GM12878 (cell line): ENCODE measurements around the gene NAA25. TPM values are rescaled to one million over a fixed set of nuclear protein-coding genes. Genes with fewer than 3 reads are reported as not detected.

ENCODE experiments used
- ATAC-seq: fragments of 200-7000 bp; cut with Tn5 transposase; 3 replicates; pipeline ENCODE4 v1.9.1; 2020; ENCODE audit warnings: mild to moderate bottlenecking, moderate library complexity
- BruUV-seq: library from RNA; stranded (reverse); fragments of 400-500 nt; replicated peaks from 2 replicates; lab custom pipeline; 2021; lab: Mats Ljungman, UMichigan
- CTCF ChIA-PET: fragments of 300-600 bp; sonication (Branson Sonifier 250); formaldehyde crosslinking; extraction: SDS; loops from one replicate; lab custom pipeline; 2021; ENCODE audit warnings: inconsistent platforms; lab: Yijun Ruan, JAX
- POLR2A ChIA-PET: fragments of 350-600 bp; formaldehyde crosslinking; extraction: SDS; loops from one replicate; lab custom pipeline; 2021; ENCODE audit warnings: inconsistent platforms; lab: Charles Lee
- RAD21 ChIA-PET: fragments of 300-600 bp; sonication (Branson Sonifier 250); formaldehyde crosslinking; loops from one replicate; lab custom pipeline; 2023; ENCODE audit warnings: antibody characterized with exemption; ENCODE audit not compliant: unreplicated experiment; lab: Charles Lee
- SMC1A ChIA-PET: fragments of 300-600 bp; sonication (Branson Sonifier 250); formaldehyde crosslinking; loops from one replicate; lab custom pipeline; 2023; ENCODE audit not compliant: unreplicated experiment, uncharacterized antibody; lab: Charles Lee
- DNase-seq: peaks from one replicate; pipeline ENCODE4 v3.0.0-alpha.2; 2011; ENCODE audit warnings: low read depth, low spot score
- FAIRE-seq: peaks from 3 replicates; lab custom pipeline; 2011; peaks lifted over from hg19 to GRCh38; lab: Jason Lieb, UNC
- H2AFZ ChIP-seq: 2 replicates; pipeline ENCODE4 v1.6.0; 2011; ENCODE audit warnings: low read depth, low read length, control low read depth; ENCODE audit not compliant: control insufficient read depth
- H3K27ac ChIP-seq: 2 replicates; pipeline ENCODE4 v1.5.1; 2011; ENCODE audit warnings: control low read depth; ENCODE audit not compliant: control insufficient read depth, insufficient read depth
- H3K27me3 ChIP-seq, 2 experiments: replicated peaks in 1 of 2; 2 replicates each; pipeline versions ENCODE4 v1.6.0 to v1.6.1; 2011; ENCODE audit warnings: low read length in 1 of 2; ENCODE audit not compliant: control insufficient read depth in 2 of 2, insufficient read depth in 2 of 2
- H3K36me3 ChIP-seq, 2 experiments: 2 replicates each; pipeline ENCODE4 v1.5.1; 2011; ENCODE audit warnings: low read length in 1 of 2; ENCODE audit not compliant: control insufficient read depth in 2 of 2, insufficient read depth in 2 of 2
- H3K4me1 ChIP-seq: 2 replicates; pipeline ENCODE4 v1.6.1; 2011; ENCODE audit warnings: mild to moderate bottlenecking, low read length, moderate library complexity, mixed read lengths; ENCODE audit not compliant: control insufficient read depth, insufficient read depth
- H3K4me2 ChIP-seq: 2 replicates; pipeline ENCODE4 v1.6.0; 2011; ENCODE audit warnings: control low read depth; ENCODE audit not compliant: control insufficient read depth, insufficient read depth
- H3K4me3 ChIP-seq: fragments of 200-600 bp; sonication (generic); 2 replicates; pipeline ENCODE4 v1.5.1; 2016
- H3K79me2 ChIP-seq: 2 replicates; pipeline ENCODE4 v1.6.0; 2011; ENCODE audit warnings: low read length; ENCODE audit not compliant: control insufficient read depth, insufficient read depth
- H3K9ac ChIP-seq: 2 replicates; pipeline ENCODE4 v1.8.0; 2011; ENCODE audit warnings: low read length, control low read depth, mixed read lengths; ENCODE audit not compliant: control insufficient read depth, insufficient read depth
- H3K9me3 ChIP-seq: replicated peaks from 3 replicates; pipeline ENCODE4 v1.5.1; 2011; ENCODE audit warnings: mild to moderate bottlenecking, low read length; ENCODE audit not compliant: control insufficient read depth, insufficient read depth
- H4K20me1 ChIP-seq: 2 replicates; pipeline ENCODE4 v1.6.0; 2011; ENCODE audit not compliant: control insufficient read depth, insufficient read depth
- CBX3 ChIP-seq: fragments of 200-600 bp; sonication (generic); IDR thresholded peaks from 2 replicates; pipeline ENCODE4 v1.6.1; 2016; ENCODE audit warnings: low read depth, borderline replicate concordance
- E2F8 ChIP-seq: fragments of 450-650 bp; IDR thresholded peaks from 2 replicates; pipeline ENCODE4 v1.6.1; 2018; ENCODE audit warnings: mild to moderate bottlenecking, low read depth, moderate library complexity; ENCODE audit not compliant: partially characterized antibody
- EZH2 ChIP-seq: IDR thresholded peaks from 2 replicates; pipeline ENCODE4 v1.6.1; 2012; ENCODE audit warnings: low read depth, mild to moderate bottlenecking, control low read depth, inconsistent platforms, low read length, borderline replicate concordance; ENCODE audit not compliant: control insufficient read depth
- FOS ChIP-seq: IDR thresholded peaks from 3 replicates; pipeline ENCODE4 v1.6.1; 2011; ENCODE audit warnings: borderline replicate concordance; ENCODE audit not compliant: insufficient read length; ENCODE audit errors: extremely low read depth
- FOXK2 ChIP-seq: fragments of 450-650 bp; IDR thresholded peaks from 2 replicates; pipeline ENCODE4 v1.6.1; 2017; ENCODE audit warnings: mild to moderate bottlenecking, moderate library complexity
- HCFC1 ChIP-seq: fragments of 150-350 bp; IDR thresholded peaks from 2 replicates; pipeline ENCODE4 v1.6.1; 2014; ENCODE audit warnings: low read length
- NFYA ChIP-seq: IDR thresholded peaks from 2 replicates; pipeline ENCODE4 v1.6.1; 2011; ENCODE audit warnings: low read depth, mild to moderate bottlenecking, low read length, improper control_type of control experiment, borderline replicate concordance
- NR2C2 ChIP-seq: IDR thresholded peaks from 2 replicates; pipeline ENCODE4 v1.6.1; 2011; ENCODE audit warnings: borderline replicate concordance, low read depth; ENCODE audit not compliant: control insufficient read depth, insufficient read length
- NRF1 ChIP-seq: conservative IDR thresholded peaks from 2 replicates; pipeline ENCODE4 v1.6.1; 2011; ENCODE audit warnings: mild to moderate bottlenecking, low read depth, low read length, improper control_type of control experiment
- PAX8 ChIP-seq: fragments of 450-650 bp; IDR thresholded peaks from 2 replicates; pipeline ENCODE4 v1.6.1; 2017; ENCODE audit warnings: mild to moderate bottlenecking, moderate library complexity
- POLR2AphosphoS5 ChIP-seq: IDR thresholded peaks from 2 replicates; pipeline ENCODE4 v1.6.1; 2011; ENCODE audit warnings: mild to moderate bottlenecking, low read length, inconsistent platforms
- RBBP5 ChIP-seq: fragments of 200-600 bp; sonication (generic); conservative IDR thresholded peaks from 2 replicates; pipeline ENCODE4 v1.6.1; 2016
- SREBF1 ChIP-seq: IDR thresholded peaks from 2 replicates; pipeline ENCODE4 v1.6.1; 2012; ENCODE audit warnings: mild to moderate bottlenecking, low read length
- STAT3 ChIP-seq: IDR thresholded peaks from 2 replicates; pipeline ENCODE4 v1.6.1; 2011; ENCODE audit warnings: low read depth, low read length, improper control_type of control experiment
- TBL1XR1 ChIP-seq: IDR thresholded peaks from 2 replicates; pipeline ENCODE4 v1.6.1; 2012; ENCODE audit warnings: low read depth, low read length, improper control_type of control experiment
- ZNF217 ChIP-seq: fragments of 450-650 bp; IDR thresholded peaks from 2 replicates; pipeline ENCODE4 v1.6.1; 2017; ENCODE audit warnings: antibody characterized with exemption, mild to moderate bottlenecking
- WGBS: methylation state at CpG from one replicate; pipeline ENCODE4 v1.1.6; 2016; ENCODE audit warnings: low lambda C conversion rate; ENCODE audit not compliant: insufficient replicate concordance, insufficient coverage; ENCODE audit errors: missing lambda C conversion rate; 5-methylcytosine and 5-hydroxymethylcytosine counted together
- in situ Hi-C: fragments of 300-500 bp; cut with MboI; formaldehyde crosslinking; loops from 9 replicates; pipeline ENCODE4 v1.14.3; 2018; ENCODE audit warnings: mixed read lengths
- intact Hi-C: fragments of 100-400 bp; cut with micrococcal nuclease; formaldehyde crosslinking; loops from one replicate; pipeline ENCODE4 v1.14.2; 2022; ENCODE audit not compliant: unreplicated experiment
- polyA plus RNA-seq, 11 experiments: library from polyadenylated mRNA; depleted of rRNA in 4 of 11; unstranded in 6 of 11; stranded (reverse) in 5 of 11; fragments of >200 nt; fragmentation: Nextera tagmentation in 4 of 11; fragmentation: Illumina TruSeq in 1 of 11; extraction: Ambion mirVana in 4 of 11; extraction: Trizol in 1 of 11; gene quantifications; 1 replicate in 1 of 11; 2 replicates in 10 of 11; pipeline versions ENCODE4 v1.2.1 to v1.2.3, GENCODE V29; 2011 to 2016; ENCODE audit warnings: inconsistent platforms in 2 of 11, missing spikeins in 2 of 11, low read depth in 1 of 11
- total RNA-seq, 4 experiments: library from RNA; depleted of rRNA in 3 of 4; stranded (reverse); fragments of >200 nt in 3 of 4; fragmentation: Illumina TruSeq in 1 of 4; extraction: Trizol in 1 of 4; gene quantifications; 2 replicates each; pipeline versions ENCODE4 v1.2.1 to v1.2.3, GENCODE V29; 2013 to 2021
- TF ChIP-seq, protein P1 (sequence below): IDR thresholded peaks from 2 replicates; pipeline ENCODE4 v1.6.1; 2012; ENCODE audit warnings: improper control_type of control experiment, low read depth, low read length; ENCODE audit not compliant: insufficient replicate concordance

The NAA25 gene
- total and polyA plus RNA-seq, 10 of the 15 experiments (the other 5 are each of a cell fraction or from before 2014, with no cell fraction given): 15.0 to 39.2 (median 29.4) TPM

GRCh38 chr12:112102127-112102526 is 6.5 kb downstream of the NAA25 start:
- no peak for DNase-seq
- peaks cover 73% of the 10 kb centered on the region for H3K79me2 ChIP-seq
- no peaks in the 10 kb centered on the region for H3K27me3 ChIP-seq
- H3K9ac ChIP-seq: no peak overlapping the region
- in situ Hi-C loops: no loop called here
- FAIRE-seq: no peak
- peaks cover 12% of the 10 kb centered on the region; the same call in 1 of the 2 replicates for H3K4me1 ChIP-seq
- H3K4me2 ChIP-seq: no peak overlapping the region
- H4K20me1 ChIP-seq: peaks cover 4% of the 10 kb centered on the region
- POLR2A ChIA-PET: interaction anchor here (1.2 kb wide), 1 partner anchor 21 kb away, joined by 3 read pairs; no protein-coding TSS in a partner anchor
- TF ChIP-seq FOXK2 (no peak), HCFC1 (no peak), RBBP5 (no peak), ZNF217 (no peak), POLR2AphosphoS5 (no peak), CBX3 (no peak), STAT3 (no peak), EZH2 (no peak), E2F8 (no peak), NR2C2 (no peak), NRF1 (no peak), FOS (no peak), NFYA (no peak), SREBF1 (no peak), PAX8 (no peak), TBL1XR1 (no peak)
- TF ChIP-seq, protein P1, sequence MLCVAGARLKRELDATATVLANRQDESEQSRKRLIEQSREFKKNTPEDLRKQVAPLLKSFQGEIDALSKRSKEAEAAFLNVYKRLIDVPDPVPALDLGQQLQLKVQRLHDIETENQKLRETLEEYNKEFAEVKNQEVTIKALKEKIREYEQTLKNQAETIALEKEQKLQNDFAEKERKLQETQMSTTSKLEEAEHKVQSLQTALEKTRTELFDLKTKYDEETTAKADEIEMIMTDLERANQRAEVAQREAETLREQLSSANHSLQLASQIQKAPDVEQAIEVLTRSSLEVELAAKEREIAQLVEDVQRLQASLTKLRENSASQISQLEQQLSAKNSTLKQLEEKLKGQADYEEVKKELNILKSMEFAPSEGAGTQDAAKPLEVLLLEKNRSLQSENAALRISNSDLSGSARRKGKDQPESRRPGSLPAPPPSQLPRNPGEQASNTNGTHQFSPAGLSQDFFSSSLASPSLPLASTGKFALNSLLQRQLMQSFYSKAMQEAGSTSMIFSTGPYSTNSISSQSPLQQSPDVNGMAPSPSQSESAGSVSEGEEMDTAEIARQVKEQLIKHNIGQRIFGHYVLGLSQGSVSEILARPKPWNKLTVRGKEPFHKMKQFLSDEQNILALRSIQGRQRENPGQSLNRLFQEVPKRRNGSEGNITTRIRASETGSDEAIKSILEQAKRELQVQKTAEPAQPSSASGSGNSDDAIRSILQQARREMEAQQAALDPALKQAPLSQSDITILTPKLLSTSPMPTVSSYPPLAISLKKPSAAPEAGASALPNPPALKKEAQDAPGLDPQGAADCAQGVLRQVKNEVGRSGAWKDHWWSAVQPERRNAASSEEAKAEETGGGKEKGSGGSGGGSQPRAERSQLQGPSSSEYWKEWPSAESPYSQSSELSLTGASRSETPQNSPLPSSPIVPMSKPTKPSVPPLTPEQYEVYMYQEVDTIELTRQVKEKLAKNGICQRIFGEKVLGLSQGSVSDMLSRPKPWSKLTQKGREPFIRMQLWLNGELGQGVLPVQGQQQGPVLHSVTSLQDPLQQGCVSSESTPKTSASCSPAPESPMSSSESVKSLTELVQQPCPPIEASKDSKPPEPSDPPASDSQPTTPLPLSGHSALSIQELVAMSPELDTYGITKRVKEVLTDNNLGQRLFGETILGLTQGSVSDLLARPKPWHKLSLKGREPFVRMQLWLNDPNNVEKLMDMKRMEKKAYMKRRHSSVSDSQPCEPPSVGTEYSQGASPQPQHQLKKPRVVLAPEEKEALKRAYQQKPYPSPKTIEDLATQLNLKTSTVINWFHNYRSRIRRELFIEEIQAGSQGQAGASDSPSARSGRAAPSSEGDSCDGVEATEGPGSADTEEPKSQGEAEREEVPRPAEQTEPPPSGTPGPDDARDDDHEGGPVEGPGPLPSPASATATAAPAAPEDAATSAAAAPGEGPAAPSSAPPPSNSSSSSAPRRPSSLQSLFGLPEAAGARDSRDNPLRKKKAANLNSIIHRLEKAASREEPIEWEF: no peak
- intact Hi-C loops: no loop called here
- no peaks in the 10 kb centered on the region for H3K9me3 ChIP-seq
- H2AFZ ChIP-seq: no peak overlapping the region
- no peak for ATAC-seq
- CTCF ChIA-PET: no interaction called here
- RAD21 ChIA-PET: no interaction called here
- 93% methylated on average over 4 of the region's 4 CpGs for WGBS
- H3K36me3 ChIP-seq: peaks cover 5 to 10% of the 10 kb centered on the region in 2 experiments; a peak in 3 of 4 replicates
- H3K27ac ChIP-seq: no peak overlapping the region
- SMC1A ChIA-PET: interaction anchor here (1.2 kb wide), 1 partner anchor 88 kb away, joined by 4 read pairs; no protein-coding TSS in a partner anchor
- H3K4me3 ChIP-seq: no peak overlapping the region
- BruUV-seq: no TSS peak
